Activated naive CD8-positive, alpha-beta T cell treated with anti-CD3 and anti-CD28 coated beads, Interleukin-2, amount 10 ng/mL, durations not matched to agents 7 days and 5 days (primary cell): ENCODE data around the gene HCFC1. TPM values are rescaled to one million over a fixed set of nuclear protein-coding genes. Genes with fewer than 3 reads are reported as not detected.
A peak's percentile ranks its signal among the peaks of the same experiment; 100 is the strongest.

Experiments used
- ATAC-seq: fragments of 150-1000 bp; cut with Tn5 transposase; one replicate; pipeline ENCODE4 v1.10.0; 2021; ENCODE audit warnings: low read depth, moderate library complexity
- POLR2A ChIA-PET: fragments of 350-600 bp; sonication (Branson Sonifier 250); formaldehyde crosslinking; loops from one replicate; lab custom pipeline; 2021; ENCODE audit warnings: antibody characterized with exemption; lab: Charles Lee
- DNase-seq: peaks from one replicate; pipeline ENCODE4 v3.0.0; 2021
- H3K27ac Mint-ChIP-seq: one replicate; pipeline ENCODE4 v1.8.0; 2022; ENCODE audit warnings: mild to moderate bottlenecking, mixed read lengths
- H3K27me3 Mint-ChIP-seq: one replicate; pipeline ENCODE4 v1.8.0; 2022; ENCODE audit warnings: mild to moderate bottlenecking, moderate library complexity, mixed read lengths
- H3K36me3 Mint-ChIP-seq: one replicate; pipeline ENCODE4 v1.8.0; 2021; ENCODE audit warnings: mild to moderate bottlenecking, mixed read lengths
- H3K4me1 Mint-ChIP-seq: one replicate; pipeline ENCODE4 v1.8.0; 2021; ENCODE audit warnings: mixed read lengths
- H3K4me3 Mint-ChIP-seq: one replicate; pipeline ENCODE4 v1.8.0; 2022; ENCODE audit warnings: mild to moderate bottlenecking, moderate library complexity, mixed read lengths
- H3K9me3 Mint-ChIP-seq: one replicate; pipeline ENCODE4 v1.8.0; 2021; ENCODE audit warnings: mixed read lengths
- total RNA-seq, 2 experiments: library from RNA; stranded (reverse); gene quantifications; one replicate each; pipeline ENCODE4 v1.2.3, GENCODE V29; 2021

The HCFC1 gene
- total RNA-seq, 2 experiments from 2014 or later: 101 to 107 TPM

- Mint-ChIP-seq H3K36me3 (peaks cover 9% of the 10 kb centered on the region), H3K27ac (peak overlapping the region; percentile 86), H3K27me3 (no peaks in the 10 kb centered on the region), H3K4me3 (peak overlapping the region; percentile 44), H3K9me3 (no peaks in the 10 kb centered on the region), H3K4me1 (peaks cover 6% of the 10 kb centered on the region)
- POLR2A ChIA-PET: interaction anchor here (0.7 to 2.6 kb wide), 4 partner anchors 12 to 448 kb away, joined by 3 to 9 read pairs (median 4); no protein-coding TSS in a partner anchor
- DNase-seq: no peak
- no peak for ATAC-seq
These were observed 43.1 kb upstream of the HCFC1 start for GRCh38 chrX:154014429-154015380.

- Mint-ChIP-seq H3K27ac (peak overlapping the region; percentile 68), H3K36me3 (peaks cover 9% of the 10 kb centered on the region), H3K9me3 (no peaks in the 10 kb centered on the region), H3K27me3 (no peaks in the 10 kb centered on the region), H3K4me3 (peak overlapping the region; percentile 13), H3K4me1 (peaks cover 6% of the 10 kb centered on the region)
- DNase-seq (peak; percentile 62), ATAC-seq (peak; percentile 67)
- POLR2A ChIA-PET: interaction anchor here (0.7 to 3.5 kb wide), 8 partner anchors 11 to 449 kb away, joined by 3 to 11 read pairs (median 3); no protein-coding TSS in a partner anchor
These were observed 42.2 kb upstream of the HCFC1 start for GRCh38 chrX:154013614-154014360.

GRCh38 chrX:154013001-154013421, 41.4 kb upstream of the HCFC1 start:
- H3K27ac Mint-ChIP-seq: no peak overlapping the region

GRCh38 chrX:154012336-154012991, 40.8 kb upstream of the HCFC1 start:
- POLR2A ChIA-PET: interaction anchor here (1.0 to 3.5 kb wide), 6 partner anchors 10 to 87 kb away, joined by 3 to 11 read pairs (median 3); no protein-coding TSS in a partner anchor
- DNase-seq (no peak), ATAC-seq (no peak)
- Mint-ChIP-seq H3K9me3 (no peaks in the 10 kb centered on the region), H3K36me3 (peaks cover 14% of the 10 kb centered on the region), H3K4me1 (peaks cover 11% of the 10 kb centered on the region), H3K27ac (no peak overlapping the region), H3K27me3 (no peaks in the 10 kb centered on the region), H3K4me3 (no peak overlapping the region)

More at GRCh38 chrX:154013001-154013421, 41.4 kb upstream of the HCFC1 start:
- Mint-ChIP-seq H3K36me3 (peaks cover 11% of the 10 kb centered on the region), H3K4me3 (no peak overlapping the region), H3K27me3 (no peaks in the 10 kb centered on the region), H3K4me1 (peaks cover 6% of the 10 kb centered on the region), H3K9me3 (no peaks in the 10 kb centered on the region)
- no peak for DNase-seq
- POLR2A ChIA-PET: interaction anchor here (1.0 to 3.5 kb wide), 8 partner anchors 10 to 88 kb away, joined by 3 to 11 read pairs (median 3); no protein-coding TSS in a partner anchor
- ATAC-seq: no peak

DNA sequence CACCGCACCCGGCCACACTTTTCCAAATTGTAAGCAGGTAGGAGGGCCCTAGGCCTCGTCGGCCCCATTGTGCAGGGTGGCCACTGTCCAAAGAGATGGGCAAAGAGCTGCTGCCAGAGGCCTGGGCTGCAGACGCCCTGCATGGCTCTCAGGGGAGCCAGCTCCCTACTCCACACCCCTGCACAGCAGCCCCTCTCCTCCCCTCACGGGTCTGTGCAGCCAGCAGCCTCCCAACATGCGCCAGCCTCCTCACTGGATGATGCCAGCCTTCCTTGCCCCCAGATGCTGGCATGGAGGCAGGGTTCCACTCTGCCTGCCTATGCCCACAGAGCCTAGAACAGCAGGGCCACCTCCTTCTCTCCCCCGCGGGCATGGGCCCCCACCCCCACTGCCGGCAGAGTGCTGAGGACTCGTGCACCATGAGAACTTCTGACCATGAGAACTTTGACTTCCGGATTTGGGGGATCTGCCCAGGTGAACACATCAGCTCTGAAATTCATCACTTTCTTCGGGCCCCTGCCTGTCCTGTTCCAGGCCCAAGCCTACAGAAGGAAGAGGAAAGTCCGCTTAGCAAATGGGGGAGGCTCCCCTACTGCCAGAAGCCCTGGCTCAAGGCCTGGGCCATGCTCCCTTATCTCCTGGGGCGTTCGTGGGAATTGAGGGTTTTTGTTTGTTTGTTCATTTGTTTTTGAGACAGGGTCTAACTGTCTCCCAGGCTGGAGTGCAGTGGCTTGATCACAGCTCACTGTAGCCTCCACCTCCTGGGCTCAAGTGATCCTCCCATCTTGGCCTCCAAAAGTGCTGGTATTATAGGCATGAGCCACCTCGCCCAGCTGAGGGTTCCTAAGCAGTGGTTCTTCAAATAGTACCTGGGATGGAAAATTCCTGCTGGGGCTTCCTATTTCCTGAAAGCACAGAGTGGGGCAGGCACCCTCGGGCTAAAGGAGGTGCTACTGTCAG, 40.0 kb upstream of the HCFC1 start:
- H3K4me3 Mint-ChIP-seq: no peak overlapping the region
- ATAC-seq: no peak
- no peak for DNase-seq
- H3K4me1 Mint-ChIP-seq: peaks cover 11% of the 10 kb centered on the region
- H3K27ac Mint-ChIP-seq: no peak overlapping the region
- POLR2A ChIA-PET: interaction anchor here (1.0 to 3.5 kb wide), 2 partner anchors 9 to 22 kb away, joined by 3 to 11 read pairs; no protein-coding TSS in a partner anchor
- H3K36me3 Mint-ChIP-seq: peaks cover 14% of the 10 kb centered on the region
- H3K9me3 Mint-ChIP-seq: no peaks in the 10 kb centered on the region
- no peaks in the 10 kb centered on the region for H3K27me3 Mint-ChIP-seq

- no peak for ATAC-seq
- POLR2A ChIA-PET: interaction anchor here (0.6 to 3.5 kb wide), 3 partner anchors 8 to 32 kb away, joined by 3 to 11 read pairs (median 6); no protein-coding TSS in a partner anchor
- Mint-ChIP-seq H3K27me3 (no peaks in the 10 kb centered on the region), H3K36me3 (peaks cover 15% of the 10 kb centered on the region), H3K9me3 (no peaks in the 10 kb centered on the region), H3K4me3 (no peak overlapping the region), H3K27ac (no peak overlapping the region), H3K4me1 (peaks cover 6% of the 10 kb centered on the region)
- no peak for DNase-seq
These were observed 38.9 kb upstream of the HCFC1 start for GRCh38 chrX:154010330-154011087.

GRCh38 chrX:154008521-154008920, 36.9 kb upstream of the HCFC1 start:
- peaks cover 15% of the 10 kb centered on the region for H3K36me3 Mint-ChIP-seq

GRCh38 chrX:154006947-154007346, 35.3 kb upstream of the HCFC1 start:
- no peaks in the 10 kb centered on the region for H3K27me3 Mint-ChIP-seq
- POLR2A ChIA-PET: no interaction called here
- peaks cover 9% of the 10 kb centered on the region for H3K4me1 Mint-ChIP-seq
- H3K36me3 Mint-ChIP-seq: peaks cover 15% of the 10 kb centered on the region
- ATAC-seq: no peak
- no peak for DNase-seq
- H3K27ac Mint-ChIP-seq: no peak overlapping the region
- no peaks in the 10 kb centered on the region for H3K9me3 Mint-ChIP-seq
- H3K4me3 Mint-ChIP-seq: no peak overlapping the region

More at GRCh38 chrX:154008521-154008920, 36.9 kb upstream of the HCFC1 start:
- H3K4me3 Mint-ChIP-seq: no peak overlapping the region
- peaks cover 4% of the 10 kb centered on the region for H3K4me1 Mint-ChIP-seq
- no peak for DNase-seq
- no peaks in the 10 kb centered on the region for H3K9me3 Mint-ChIP-seq
- no peak overlapping the region for H3K27ac Mint-ChIP-seq
- POLR2A ChIA-PET: interaction anchor here (1.0 kb wide), 1 partner anchor 18 kb away, joined by 5 read pairs; no protein-coding TSS in a partner anchor
- no peaks in the 10 kb centered on the region for H3K27me3 Mint-ChIP-seq
- no peak for ATAC-seq

GRCh38 chrX:154004315-154004714, 32.7 kb upstream of the HCFC1 start:
- POLR2A ChIA-PET: interaction anchor here (3.1 kb wide), 1 partner anchor 8 kb away, joined by 11 read pairs; no protein-coding TSS in a partner anchor
- no peak overlapping the region for H3K4me3 Mint-ChIP-seq
- no peaks in the 10 kb centered on the region for H3K9me3 Mint-ChIP-seq
- peaks cover 13% of the 10 kb centered on the region for H3K4me1 Mint-ChIP-seq
- H3K36me3 Mint-ChIP-seq: peaks cover 14% of the 10 kb centered on the region
- no peak for ATAC-seq
- H3K27me3 Mint-ChIP-seq: no peaks in the 10 kb centered on the region
- peak overlapping the region; percentile 1 for H3K27ac Mint-ChIP-seq
- DNase-seq: no peak

DNA sequence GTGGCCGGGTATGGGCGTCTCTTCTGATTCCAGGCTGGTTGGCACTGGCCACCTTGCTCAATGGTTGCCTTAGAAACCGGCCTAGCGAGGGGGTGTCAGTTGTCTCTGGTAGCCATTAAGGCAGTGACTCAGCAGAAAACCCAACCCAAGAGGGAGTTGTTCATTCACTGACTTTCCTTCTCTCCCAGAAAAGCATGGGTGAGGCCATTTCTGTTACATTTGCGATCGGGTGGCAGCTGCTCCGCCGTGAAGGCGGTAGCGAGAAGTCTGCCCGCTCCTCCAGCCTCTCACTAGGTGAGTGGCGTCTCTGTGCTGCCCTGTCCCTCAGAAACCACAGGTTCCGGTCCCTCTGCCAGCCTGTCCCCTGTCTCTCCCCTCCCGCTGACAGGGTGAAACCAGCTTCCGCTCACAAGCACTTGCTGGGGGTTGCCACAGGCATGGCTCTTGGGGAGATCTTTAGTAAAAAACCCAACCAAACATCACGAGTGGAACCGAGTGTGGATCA, 30.6 kb upstream of the HCFC1 start:
- peaks cover 9% of the 10 kb centered on the region for H3K4me1 Mint-ChIP-seq
- POLR2A ChIA-PET: interaction anchor here (0.6 to 3.1 kb wide), 13 partner anchors 10 to 68 kb away, joined by 3 to 11 read pairs (median 5); partner anchors contain the start of genes HCFC1, IRAK1 and TMEM187
- H3K36me3 Mint-ChIP-seq: peaks cover 8% of the 10 kb centered on the region
- ATAC-seq: peak; percentile 88
- H3K4me3 Mint-ChIP-seq: peak overlapping the region; percentile 70
- H3K27ac Mint-ChIP-seq: peak overlapping the region; percentile 90
- H3K9me3 Mint-ChIP-seq: no peaks in the 10 kb centered on the region
- peak; percentile 47 for DNase-seq
- H3K27me3 Mint-ChIP-seq: no peaks in the 10 kb centered on the region

- POLR2A ChIA-PET: interaction anchor here (1.8 kb wide), 1 partner anchor 14 kb away, joined by 6 read pairs; no protein-coding TSS in a partner anchor
- H3K27ac Mint-ChIP-seq: no peak overlapping the region
- no peaks in the 10 kb centered on the region for H3K9me3 Mint-ChIP-seq
- H3K4me1 Mint-ChIP-seq: peaks cover 9% of the 10 kb centered on the region
- DNase-seq (no peak), ATAC-seq (no peak)
- H3K36me3 Mint-ChIP-seq: peaks cover 1% of the 10 kb centered on the region
- no peaks in the 10 kb centered on the region for H3K27me3 Mint-ChIP-seq
- H3K4me3 Mint-ChIP-seq: no peak overlapping the region
These were observed 28.4 kb upstream of the HCFC1 start for GRCh38 chrX:154000051-154000450.
